HG02970 (cell line): ENCODE results near the gene VLDLR.
"Not testable (repeated sequence)": the region's sequence is repeated elsewhere in the genome, so short reads cannot be mapped to it uniquely, and the experiment has no call there.

Experiments used
- ATAC-seq: cut with Tn5 transposase; IDR thresholded peaks from one replicate; pipeline ENCODE4 v1.9.1; 2021; ENCODE audit warnings: mild to moderate bottlenecking, moderate library complexity, moderate number of reproducible peaks; ENCODE audit not compliant: unreplicated experiment, low FRiP score

The VLDLR gene

DNA sequence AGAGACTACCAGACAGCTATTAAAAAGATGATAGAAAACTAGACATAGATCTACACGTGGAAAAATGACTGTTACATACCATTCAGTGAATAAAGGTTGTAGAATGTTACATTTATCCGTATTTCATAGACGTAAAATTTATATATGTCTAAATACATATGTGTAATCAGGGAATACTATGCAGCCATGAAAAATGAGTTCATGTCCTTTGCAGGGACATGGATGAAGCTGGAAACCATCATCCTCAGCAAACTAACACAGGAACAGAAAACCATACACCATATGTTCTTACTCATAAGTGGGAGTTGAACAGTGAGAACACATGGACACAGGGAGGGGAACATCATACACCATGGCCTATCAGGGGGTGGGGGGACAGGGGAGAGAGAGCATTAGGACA is 85.7 kb downstream of the VLDLR start:
- ATAC-seq, result not testable (repeated sequence)
